GM12865 (cell line): Measurements from ENCODE around the gene SCAF11.

Experiments
- DNase-seq: peaks from one replicate; pipeline ENCODE4 v3.0.0; 2010; ENCODE audit warnings: low read depth
- H3K4me3 ChIP-seq: 2 replicates; pipeline ENCODE4 v1.5.1; 2011; ENCODE audit warnings: mild to moderate bottlenecking, low read depth, low read length, control low read depth
- CTCF ChIP-seq: IDR thresholded peaks from 2 replicates; pipeline ENCODE4 v1.5.1; 2011; ENCODE audit warnings: low read length, control low read depth, low read depth, inconsistent platforms; ENCODE audit not compliant: insufficient read depth; ENCODE audit errors: missing control alignments

The SCAF11 gene

GRCh38 chr12:45977620-45978019 lies 12.8 kb downstream of the SCAF11 start:
- H3K4me3 ChIP-seq = no peak overlapping the region
- TF ChIP-seq CTCF = no peak
- no peak for DNase-seq

GRCh38 chr12:45975506-45975905 lies 14.9 kb downstream of the SCAF11 start:
- no peak for DNase-seq
- no peak overlapping the region for H3K4me3 ChIP-seq
- TF ChIP-seq CTCF = no peak

GRCh38 chr12:45974883-45975282 lies 15.5 kb downstream of the SCAF11 start:
- no peak for DNase-seq
- no peak overlapping the region for H3K4me3 ChIP-seq
- TF ChIP-seq CTCF = no peak

DNA sequence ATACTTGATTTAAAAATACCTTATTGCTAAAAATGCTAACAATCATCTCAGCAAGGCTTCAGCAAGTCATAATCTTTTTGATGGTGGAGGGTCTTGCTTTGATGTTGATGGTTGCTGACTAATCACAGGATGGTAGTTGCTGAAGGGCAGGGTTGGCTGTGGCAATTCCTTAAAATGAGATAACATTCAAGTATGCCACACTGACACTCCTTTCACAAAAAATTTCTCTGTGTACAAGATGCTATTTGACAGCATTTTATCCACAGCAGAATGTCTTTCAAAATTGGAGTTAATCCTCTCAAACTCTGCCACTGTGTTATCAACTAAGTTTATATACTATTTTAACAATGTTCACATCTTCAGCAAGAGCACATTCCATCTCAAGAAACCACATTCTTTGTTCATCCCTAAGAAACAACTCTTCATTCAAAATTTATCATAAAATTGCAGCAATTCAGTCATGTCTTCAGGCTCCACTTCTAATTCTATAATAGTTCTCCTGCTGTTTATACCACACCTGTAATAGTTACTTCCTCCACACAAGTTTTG lies 16.1 kb downstream of the SCAF11 start:
- DNase-seq = no peak
- TF ChIP-seq CTCF = no peak
- H3K4me3 ChIP-seq = no peak overlapping the region

- H3K4me3 ChIP-seq = no peak overlapping the region
- no peak for TF ChIP-seq CTCF
- no peak for DNase-seq
Measured at GRCh38 chr12:45973526-45973925, 16.8 kb downstream of the SCAF11 start.

- TF ChIP-seq CTCF = no peak
- no peak overlapping the region for H3K4me3 ChIP-seq
- no peak for DNase-seq
Measured at GRCh38 chr12:45970391-45970790, 20.0 kb downstream of the SCAF11 start.

GRCh38 chr12:45969084-45969483 lies 21.3 kb downstream of the SCAF11 start:
- DNase-seq = no peak
- no peak for TF ChIP-seq CTCF
- no peak overlapping the region for H3K4me3 ChIP-seq
